H1 (cell line): ENCODE results near the gene TRABD2B. TPM values are rescaled to one million over a fixed set of nuclear protein-coding genes. Genes with fewer than 3 reads are reported as not detected.

Source experiments
- CTCF ChIA-PET: fragments of 300-600 bp; sonication (Branson Sonifier 250); formaldehyde crosslinking; loops from one replicate; lab custom pipeline; 2021; ENCODE audit not compliant: partially characterized antibody; lab: Charles Lee
- POLR2A ChIA-PET: fragments of 300-600 bp; sonication (Branson Sonifier 250); formaldehyde crosslinking; loops from one replicate; lab custom pipeline; 2021; ENCODE audit warnings: inconsistent platforms; ENCODE audit not compliant: partially characterized antibody; lab: Charles Lee
- DNase-seq, 2 experiments: peaks; one replicate each; pipeline versions ENCODE4 v3.0.0 to v3.0.0-alpha.2; 2010 to 2022; ENCODE audit warnings: low spot score in 2 of 2, low read depth in 1 of 2, mixed read lengths in 1 of 2
- FAIRE-seq: peaks from 2 replicates; lab custom pipeline; 2011; peaks lifted over from hg19 to GRCh38; lab: Jason Lieb, UNC
- H2AFZ ChIP-seq: 2 replicates; pipeline ENCODE4 v1.8.1; 2012; ENCODE audit warnings: low read length, inconsistent platforms
- H2AK5ac ChIP-seq: 2 replicates; pipeline ENCODE4 v1.6.1; 2013; ENCODE audit warnings: low read depth, low read length
- H2BK120ac ChIP-seq: replicated peaks from 2 replicates; pipeline ENCODE3; 2013; ENCODE audit warnings: low read depth, low read length, inconsistent platforms
- H2BK12ac ChIP-seq: 2 replicates; pipeline ENCODE4 v1.6.1; 2013; ENCODE audit warnings: low read depth, low read length
- H2BK15ac ChIP-seq: 2 replicates; pipeline ENCODE4 v1.6.1; 2013; ENCODE audit warnings: low read length
- H2BK20ac ChIP-seq: 2 replicates; pipeline ENCODE4 v1.6.1; 2013; ENCODE audit warnings: low read length
- H2BK5ac ChIP-seq: 2 replicates; pipeline ENCODE4 v1.6.1; 2013; ENCODE audit warnings: low read depth, low read length
- H3K14ac ChIP-seq: 2 replicates; pipeline ENCODE4 v1.6.1; 2013; ENCODE audit warnings: inconsistent platforms; ENCODE audit not compliant: insufficient read length
- H3K18ac ChIP-seq: 2 replicates; pipeline ENCODE4 v1.6.1; 2013; ENCODE audit warnings: low read length; ENCODE audit errors: extremely low read depth
- H3K23ac ChIP-seq: 2 replicates; pipeline ENCODE4 v1.6.1; 2013; ENCODE audit warnings: inconsistent platforms; ENCODE audit not compliant: insufficient read length
- H3K23me2 ChIP-seq: 2 replicates; pipeline ENCODE4 v1.6.1; 2013; ENCODE audit warnings: low read depth, low read length
- H3K27ac ChIP-seq: 2 replicates; pipeline ENCODE4 v1.6.1; 2011; ENCODE audit warnings: low read depth, low read length, inconsistent platforms
- H3K27me3 ChIP-seq, 4 experiments: replicated peaks in 1 of 4; 1 replicate in 1 of 4; 2 replicates in 3 of 4; pipeline versions ENCODE4 v1.6.1 to v1.8.1; 2011 to 2013; ENCODE audit warnings: low read length in 3 of 4, mild to moderate bottlenecking in 3 of 4, inconsistent platforms in 2 of 4, mixed read lengths in 2 of 4, moderate library complexity in 1 of 4; ENCODE audit not compliant: control insufficient read depth in 3 of 4, insufficient read depth in 3 of 4; ENCODE audit errors: extremely low read depth in 1 of 4
- H3K36me3 ChIP-seq, 4 experiments: 2 replicates each; pipeline versions ENCODE4 v1.6.1 to v1.8.1; 2011 to 2013; ENCODE audit warnings: mild to moderate bottlenecking in 4 of 4, low read length in 3 of 4, moderate library complexity in 2 of 4, control low read depth in 1 of 4, inconsistent platforms in 1 of 4; ENCODE audit not compliant: insufficient read depth in 4 of 4, control insufficient read depth in 2 of 4
- H3K4ac ChIP-seq: replicated peaks from 2 replicates; pipeline ENCODE3; 2013; ENCODE audit warnings: low read length, low read depth, mixed read lengths, inconsistent platforms; ENCODE audit not compliant: insufficient read length
- H3K4me1 ChIP-seq, 4 experiments: replicated peaks in 1 of 4; 1 replicate in 1 of 4; 2 replicates in 3 of 4; pipeline versions ENCODE4 v1.6.1 to v1.8.1; 2011 to 2013; ENCODE audit warnings: low read length in 3 of 4, inconsistent platforms in 2 of 4, mixed read lengths in 1 of 4; ENCODE audit not compliant: insufficient read depth in 4 of 4, control insufficient read depth in 3 of 4
- H3K4me2 ChIP-seq, 2 experiments: 2 replicates each; pipeline versions ENCODE4 v1.6.1 to v1.8.1; 2011 to 2013; ENCODE audit warnings: low read depth in 2 of 2, low read length in 2 of 2, control low read depth in 1 of 2, inconsistent platforms in 1 of 2, mild to moderate bottlenecking in 1 of 2; ENCODE audit not compliant: insufficient read depth in 1 of 2
- H3K4me3 ChIP-seq, 4 experiments: fragments of 200-600, 300-600 bp in 1 of 4; sonication (generic), shearing (Covaris generic), sonication (Bioruptor Twin) in 1 of 4; 2 replicates each; pipeline versions ENCODE4 v1.5.1 to v1.8.1; 2011 to 2016; ENCODE audit warnings: low read length in 4 of 4, low read depth in 3 of 4, control low read depth in 2 of 4, inconsistent platforms in 2 of 4, mild to moderate bottlenecking in 2 of 4, mixed read lengths in 1 of 4, moderate library complexity in 1 of 4; ENCODE audit not compliant: insufficient read depth in 2 of 4; ENCODE audit errors: extremely low read depth in 1 of 4
- H3K56ac ChIP-seq: replicated peaks from 2 replicates; pipeline ENCODE3; 2013; ENCODE audit warnings: low read depth, mild to moderate bottlenecking, mixed read lengths, low read length, inconsistent platforms; ENCODE audit not compliant: insufficient read length
- H3K79me1 ChIP-seq: 2 replicates; pipeline ENCODE4 v1.6.1; 2013; ENCODE audit warnings: low read depth, low read length, control low read depth
- H3K79me2 ChIP-seq, 2 experiments: 2 replicates each; pipeline versions ENCODE4 v1.6.1 to v1.8.1; 2012 to 2013; ENCODE audit warnings: low read length in 2 of 2, mild to moderate bottlenecking in 2 of 2, inconsistent platforms in 1 of 2; ENCODE audit not compliant: insufficient read depth in 2 of 2, control insufficient read depth in 1 of 2
- H3K9ac ChIP-seq, 4 experiments: replicated peaks in 1 of 4; 1 replicate in 1 of 4; 2 replicates in 3 of 4; pipeline versions ENCODE4 v1.6.1 to v1.8.1; 2011 to 2013; ENCODE audit warnings: low read depth in 3 of 4, low read length in 3 of 4, control low read depth in 2 of 4, mild to moderate bottlenecking in 2 of 4, moderate library complexity in 2 of 4, inconsistent platforms in 1 of 4; ENCODE audit errors: extremely low read depth in 1 of 4
- H3K9me3 ChIP-seq, 2 experiments: 2 replicates each; pipeline versions ENCODE4 v1.6.1 to v1.8.1; 2012 to 2013; ENCODE audit warnings: mild to moderate bottlenecking in 2 of 2, moderate library complexity in 2 of 2, control low read depth in 1 of 2, inconsistent platforms in 1 of 2, low read depth in 1 of 2, low read length in 1 of 2, mixed read lengths in 1 of 2; ENCODE audit not compliant: insufficient read depth in 2 of 2
- H4K20me1 ChIP-seq, 2 experiments: replicated peaks in 1 of 2; 2 replicates each; pipeline versions ENCODE3 to v1.8.1; 2011 to 2013; ENCODE audit warnings: inconsistent platforms in 2 of 2, low read length in 2 of 2, mild to moderate bottlenecking in 1 of 2; ENCODE audit not compliant: insufficient read depth in 2 of 2, control insufficient read depth in 1 of 2
- H4K5ac ChIP-seq: 2 replicates; pipeline ENCODE4 v1.6.1; 2013; ENCODE audit warnings: low read length, low read depth, mixed read lengths, inconsistent platforms; ENCODE audit not compliant: insufficient read length
- H4K8ac ChIP-seq: 2 replicates; pipeline ENCODE4 v1.8.0; 2013; ENCODE audit warnings: mild to moderate bottlenecking, moderate library complexity, low read length, inconsistent platforms; ENCODE audit not compliant: insufficient read depth; ENCODE audit errors: extremely low read depth
- H4K91ac ChIP-seq: replicated peaks from 2 replicates; pipeline ENCODE3; 2013; ENCODE audit warnings: low read length, mixed read lengths, inconsistent platforms; ENCODE audit not compliant: insufficient read length
- CTBP2 ChIP-seq: IDR thresholded peaks from 2 replicates; pipeline ENCODE4 v1.7.0; 2011; ENCODE audit warnings: borderline replicate concordance, mild to moderate bottlenecking, moderate library complexity, mixed read lengths, low read length; ENCODE audit not compliant: insufficient read depth, insufficient read length
- POU5F1 ChIP-seq: IDR thresholded peaks from 2 replicates; pipeline ENCODE4 v1.6.1; 2011; ENCODE audit warnings: low read depth, mild to moderate bottlenecking, low read length, moderate library complexity
- RXRA ChIP-seq: IDR thresholded peaks from 2 replicates; pipeline ENCODE4 v1.6.1; 2011; ENCODE audit warnings: low read depth, mild to moderate bottlenecking, low read length, moderate library complexity; ENCODE audit not compliant: insufficient read depth
- YY1 ChIP-seq: IDR thresholded peaks from 2 replicates; pipeline ENCODE4 v1.6.1; 2011; ENCODE audit warnings: low read depth, mild to moderate bottlenecking, low read length
- WGBS, 2 experiments: shearing (Covaris generic) in 1 of 2; methylation state at CpG; one replicate each; pipeline versions ENCODE4 v1.1.6 to v1.1.7; 2013 to 2015; ENCODE audit warnings: low lambda C conversion rate in 2 of 2, mixed read lengths in 2 of 2, inconsistent platforms in 1 of 2, low coverage in 1 of 2, missing lambda C conversion rate in 1 of 2; ENCODE audit not compliant: insufficient replicate concordance in 2 of 2, insufficient coverage in 1 of 2, insufficient read length in 1 of 2; ENCODE audit errors: extremely low coverage in 1 of 2, missing lambda C conversion rate in 1 of 2; 5-methylcytosine and 5-hydroxymethylcytosine counted together
- polyA plus RNA-seq, 7 experiments: library from polyadenylated mRNA; depleted of rRNA in 3 of 7; stranded (reverse) in 5 of 7; unstranded in 2 of 7; fragments of >200 nt in 5 of 7; fragments of 200-250 nt in 2 of 7; gene quantifications; 1 replicate in 5 of 7; 2 replicates in 1 of 7; 4 replicates in 1 of 7; pipeline versions ENCODE4 v1.2.1 to v1.2.3, GENCODE V29; 2011 to 2013; ENCODE audit warnings: missing spikeins in 2 of 7, mixed read lengths in 2 of 7
- total RNA-seq: library from RNA; stranded (reverse); fragmentation: NEBNext Ultra II Directional; extraction: Animal tissue kit (Norgen Biotek cat#: 25700); gene quantifications from 2 replicates; pipeline ENCODE4 v1.2.1, GENCODE V29; 2021
- TF ChIP-seq, protein P1 (sequence below): IDR thresholded peaks from 2 replicates; pipeline ENCODE4 v1.6.1; 2011; ENCODE audit warnings: low read length, improper control_type of control experiment
- TF ChIP-seq, protein P2 (sequence below): IDR thresholded peaks from 2 replicates; pipeline ENCODE4 v1.6.1; 2011; ENCODE audit warnings: low read depth, mild to moderate bottlenecking, low read length; ENCODE audit not compliant: insufficient read depth
- TF ChIP-seq, protein P3 (sequence below), 3 experiments: IDR thresholded peaks; 1 replicate in 2 of 3; 2 replicates in 1 of 3; pipeline versions ENCODE4 v1.5.1 to v1.6.1; 2011; ENCODE audit warnings: low read length in 3 of 3, mild to moderate bottlenecking in 3 of 3, inconsistent platforms in 2 of 3, low read depth in 1 of 3, moderate library complexity in 1 of 3; ENCODE audit not compliant: insufficient read depth in 1 of 3; ENCODE audit errors: control extremely low read depth in 1 of 3

TRABD2B gene
- total and polyA plus RNA-seq, 2 of the 8 experiments (the other 6 are each of a cell fraction or from before 2014, with no cell fraction given), result 0.95 to 3.4 TPM

DNA sequence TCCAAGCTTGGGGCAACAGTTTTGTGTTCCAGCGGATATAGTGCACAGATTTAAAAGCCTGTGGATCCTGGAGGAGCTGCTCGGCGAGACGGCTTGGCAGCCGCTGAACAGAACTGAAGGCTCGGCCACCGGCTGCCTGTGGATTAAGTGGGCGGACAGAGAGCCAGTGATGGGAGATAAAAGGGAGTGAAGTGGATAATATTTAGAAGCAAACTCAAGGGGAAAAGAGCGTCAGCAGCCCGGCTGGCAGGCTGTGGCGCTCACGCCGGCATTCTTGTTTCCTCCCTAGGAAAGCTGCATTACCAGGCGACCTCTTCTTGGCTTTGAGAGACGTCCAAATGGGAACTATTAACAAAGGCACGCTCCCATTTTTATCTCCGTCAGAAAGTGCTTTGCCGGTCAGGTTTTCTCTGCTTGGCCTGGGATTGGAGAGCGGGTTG lies 10.4 kb downstream of the TRABD2B start:
- Histone ChIP-seq H2BK5ac (no peak overlapping the region), H3K9me3 (no peaks in the 10 kb centered on the region), H3K4ac (no peak overlapping the region), H2BK12ac (no peak overlapping the region), H2AFZ (no peak overlapping the region), H3K27ac (no peak overlapping the region), H4K5ac (no peak overlapping the region), H3K56ac (no peak overlapping the region), H2BK120ac (no peak overlapping the region), H3K14ac (no peak overlapping the region), H3K4me2 (peak overlapping the region in 1 of 2 experiments; percentile 23; a peak in 1 of 4 replicates), H4K20me1 (no peaks in the 10 kb centered on the region), H2BK15ac (no peak overlapping the region; the same call in 1 of the 2 replicates), H3K36me3 (no peaks in the 10 kb centered on the region), H4K91ac (no peak overlapping the region), H3K23ac (no peak overlapping the region), H3K79me1 (no peaks in the 10 kb centered on the region), H3K23me2 (peaks cover 4% of the 10 kb centered on the region; the same call in 1 of the 2 replicates), H4K8ac (no peak overlapping the region), H3K27me3 (peaks cover 0 to 14% (median 9%) of the 10 kb centered on the region in 4 experiments; a peak in 5 of 7 replicates), H3K18ac (no peak overlapping the region), H3K79me2 (peaks cover 0 to 3% of the 10 kb centered on the region in 2 experiments; a peak in 1 of 4 replicates), H3K4me1 (peaks cover 17 to 32% (median 20%) of the 10 kb centered on the region in 4 experiments), H3K9ac (no peak overlapping the region), H2BK20ac (no peak overlapping the region), H3K4me3 (no peak overlapping the region), H2AK5ac (no peak overlapping the region)
- FAIRE-seq (no peak), DNase-seq (no peak)
- CTCF ChIA-PET, result interaction anchor here (0.5 to 4.8 kb wide), 9 partner anchors 8 to 217 kb away, joined by 3 to 31 read pairs (median 4); partner anchors contain the start of gene TRABD2B
- WGBS, 2 experiments, result 62% methylated on average over 19 of the region's 19 CpGs; no CpG with 5 or more reads in 1 of the 2 experiments
- POLR2A ChIA-PET, result interaction anchor here (1.4 kb wide), 1 partner anchor 9 kb away, joined by 6 read pairs; no protein-coding TSS in a partner anchor
- no peak for TF ChIP-seq RXRA
- TF ChIP-seq, protein P1, sequence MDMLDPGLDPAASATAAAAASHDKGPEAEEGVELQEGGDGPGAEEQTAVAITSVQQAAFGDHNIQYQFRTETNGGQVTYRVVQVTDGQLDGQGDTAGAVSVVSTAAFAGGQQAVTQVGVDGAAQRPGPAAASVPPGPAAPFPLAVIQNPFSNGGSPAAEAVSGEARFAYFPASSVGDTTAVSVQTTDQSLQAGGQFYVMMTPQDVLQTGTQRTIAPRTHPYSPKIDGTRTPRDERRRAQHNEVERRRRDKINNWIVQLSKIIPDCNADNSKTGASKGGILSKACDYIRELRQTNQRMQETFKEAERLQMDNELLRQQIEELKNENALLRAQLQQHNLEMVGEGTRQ, result no peak
- TF ChIP-seq, protein P2, sequence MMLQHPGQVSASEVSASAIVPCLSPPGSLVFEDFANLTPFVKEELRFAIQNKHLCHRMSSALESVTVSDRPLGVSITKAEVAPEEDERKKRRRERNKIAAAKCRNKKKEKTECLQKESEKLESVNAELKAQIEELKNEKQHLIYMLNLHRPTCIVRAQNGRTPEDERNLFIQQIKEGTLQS, result no peak
- no peak for TF ChIP-seq YY1
- TF ChIP-seq POU5F1, result no peak
- no peak for TF ChIP-seq CTBP2
- TF ChIP-seq, protein P3, sequence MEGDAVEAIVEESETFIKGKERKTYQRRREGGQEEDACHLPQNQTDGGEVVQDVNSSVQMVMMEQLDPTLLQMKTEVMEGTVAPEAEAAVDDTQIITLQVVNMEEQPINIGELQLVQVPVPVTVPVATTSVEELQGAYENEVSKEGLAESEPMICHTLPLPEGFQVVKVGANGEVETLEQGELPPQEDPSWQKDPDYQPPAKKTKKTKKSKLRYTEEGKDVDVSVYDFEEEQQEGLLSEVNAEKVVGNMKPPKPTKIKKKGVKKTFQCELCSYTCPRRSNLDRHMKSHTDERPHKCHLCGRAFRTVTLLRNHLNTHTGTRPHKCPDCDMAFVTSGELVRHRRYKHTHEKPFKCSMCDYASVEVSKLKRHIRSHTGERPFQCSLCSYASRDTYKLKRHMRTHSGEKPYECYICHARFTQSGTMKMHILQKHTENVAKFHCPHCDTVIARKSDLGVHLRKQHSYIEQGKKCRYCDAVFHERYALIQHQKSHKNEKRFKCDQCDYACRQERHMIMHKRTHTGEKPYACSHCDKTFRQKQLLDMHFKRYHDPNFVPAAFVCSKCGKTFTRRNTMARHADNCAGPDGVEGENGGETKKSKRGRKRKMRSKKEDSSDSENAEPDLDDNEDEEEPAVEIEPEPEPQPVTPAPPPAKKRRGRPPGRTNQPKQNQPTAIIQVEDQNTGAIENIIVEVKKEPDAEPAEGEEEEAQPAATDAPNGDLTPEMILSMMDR (IDR thresholded peaks at IDR 0.05; ENCODE audit: control extremely low read depth in 1 of 3, insufficient read depth in 1 of 3, low read depth in 1 of 3, low read length in 3 of 3), result no peak
